HG02678 (cell line): ENCODE measurements around the gene DTX1.
"Not testable (repeated sequence)": the region's sequence is repeated elsewhere in the genome, so short reads cannot be mapped to it uniquely, and the experiment has no call there.

Experiments used
- ATAC-seq: cut with Tn5 transposase; IDR thresholded peaks from one replicate; pipeline ENCODE4 v1.9.1; 2021; ENCODE audit warnings: mild to moderate bottlenecking, moderate library complexity; ENCODE audit not compliant: unreplicated experiment

Gene DTX1

GRCh38 chr12:113134521-113134951 is 78.0 kb downstream of the DTX1 start:
- no peak for ATAC-seq

GRCh38 chr12:113135178-113136127 is 78.9 kb downstream of the DTX1 start, which contains the start of gene RASAL1:
Gene RASAL1 (minus strand): TSS chr12:113135761. CDS start chr12:113135462, 299 bp downstream.
- ATAC-seq = no peak

GRCh38 chr12:113136128-113136989 is 79.8 kb downstream of the DTX1 start:
- ATAC-seq = no peak

- ATAC-seq = no peak
Measured at GRCh38 chr12:113136990-113137511, 80.5 kb downstream of the DTX1 start.

- no peak for ATAC-seq
Measured at GRCh38 chr12:113137861-113138783, 81.6 kb downstream of the DTX1 start.

GRCh38 chr12:113138826-113139225 is 82.3 kb downstream of the DTX1 start:
- ATAC-seq = no peak

- no peak for ATAC-seq
Measured at GRCh38 chr12:113140706-113141105, 84.2 kb downstream of the DTX1 start.

GRCh38 chr12:113141716-113142115 is 85.2 kb downstream of the DTX1 start:
- not testable (repeated sequence) for ATAC-seq

- ATAC-seq = no peak
Measured at GRCh38 chr12:113142173-113142885, 85.8 kb downstream of the DTX1 start.

GRCh38 chr12:113142886-113143332 is 86.4 kb downstream of the DTX1 start:
- no peak for ATAC-seq

GRCh38 chr12:113143959-113144358 is 87.4 kb downstream of the DTX1 start:
- ATAC-seq = no peak

GRCh38 chr12:113144806-113145205 is 88.3 kb downstream of the DTX1 start:
- ATAC-seq = no peak

- no peak for ATAC-seq
Measured at GRCh38 chr12:113145720-113146551, 89.4 kb downstream of the DTX1 start.

GRCh38 chr12:113146999-113147398 is 90.5 kb downstream of the DTX1 start:
- ATAC-seq = no peak
